ENCODE results near the gene PALM. TPM values are rescaled to one million over a fixed set of nuclear protein-coding genes. Genes with fewer than 3 reads are reported as not detected.
A peak's percentile ranks its signal among the peaks of the same experiment; 100 is the strongest.

Gene PALM
- polyA plus RNA-seq, 2 of the 4 experiments (the other 2 are of a cell fraction), result 3.0 to 15.7 TPM

DNA sequence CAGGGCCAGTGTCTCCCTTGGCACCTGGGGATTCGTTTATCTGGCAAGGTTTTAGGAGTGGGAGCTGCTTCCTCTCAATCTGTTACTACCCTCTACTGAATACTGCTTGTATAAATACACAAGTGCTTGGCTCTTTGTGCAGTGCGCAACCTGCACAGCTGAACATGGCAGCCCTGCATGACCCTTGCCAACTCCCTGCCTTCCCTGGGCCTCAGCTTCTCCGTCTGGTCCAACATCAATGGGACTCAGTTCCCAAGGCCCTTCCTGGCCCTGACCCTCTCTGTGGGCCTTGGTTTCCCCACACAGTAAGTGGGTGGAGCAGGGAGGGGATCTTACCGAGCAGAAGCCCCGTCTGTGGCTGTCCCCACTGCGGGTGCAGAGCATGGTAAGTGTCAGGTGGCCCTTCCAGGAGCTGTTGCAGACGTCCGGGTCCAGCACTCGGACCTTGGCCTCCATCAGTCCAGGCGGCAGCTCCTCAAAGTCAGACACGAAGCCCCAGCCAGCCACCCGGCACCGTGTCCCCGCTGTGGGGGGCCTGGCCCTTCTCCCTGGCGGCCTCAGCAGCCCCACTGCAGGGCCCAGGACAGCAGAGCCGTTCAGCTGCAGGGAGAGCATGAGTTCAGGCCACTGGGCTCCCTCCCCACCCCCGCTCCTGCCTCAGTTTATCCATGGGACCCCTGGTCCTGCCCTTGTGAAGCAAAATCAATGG lies 22.0 kb upstream of the PALM start:
- Histone ChIP-seq H3K4me2 (no peak overlapping the region), H3K27ac (peak overlapping the region in 1 of 2 experiments; percentile 10; a peak in 1 of 6 replicates), H3K4me1 (peaks cover 10% of the 10 kb centered on the region; the same call in 2 of the 3 replicates), H3K9me3 (no peaks in the 10 kb centered on the region), H3K4me3 (no peak overlapping the region)
- ChIA-PET POLR2A (interaction anchor here (1.3 kb wide), 1 partner anchor 17 kb away, joined by 5 read pairs; no protein-coding TSS in a partner anchor), CTCF (interaction anchor here (1.0 to 3.0 kb wide), 5 partner anchors 12 to 103 kb away, joined by 3 to 17 read pairs (median 3); no protein-coding TSS in a partner anchor)
- ATAC-seq, result peak; percentile 4 to 27; a peak in 3 of 6 replicates
- no peak for FAIRE-seq
- no peak for DNase-seq (ENCODE audit: low read depth in 1 of 2, low spot score in 1 of 2)
- 64% methylated on average over 4 of the region's 17 CpGs for WGBS (ENCODE audit: missing lambda C conversion rate)
- TF ChIP-seq SREBF2 (IDR thresholded peaks at IDR 0.05) (no peak), TFCP2L1 (CRISPR knock-in tag; IDR thresholded peaks at IDR 0.05) (no peak), KDM1A (IDR thresholded peaks at IDR 0.05; ENCODE audit: low read depth) (no peak), CBX8 (IDR thresholded peaks at IDR 0.05) (no peak), ZSCAN20 (CRISPR knock-in tag; IDR thresholded peaks at IDR 0.05) (no peak), SMC3 (IDR thresholded peaks at IDR 0.05) (no peak), ZC3H11A (IDR thresholded peaks at IDR 0.05) (no peak)
- TF ChIP-seq, protein P1, sequence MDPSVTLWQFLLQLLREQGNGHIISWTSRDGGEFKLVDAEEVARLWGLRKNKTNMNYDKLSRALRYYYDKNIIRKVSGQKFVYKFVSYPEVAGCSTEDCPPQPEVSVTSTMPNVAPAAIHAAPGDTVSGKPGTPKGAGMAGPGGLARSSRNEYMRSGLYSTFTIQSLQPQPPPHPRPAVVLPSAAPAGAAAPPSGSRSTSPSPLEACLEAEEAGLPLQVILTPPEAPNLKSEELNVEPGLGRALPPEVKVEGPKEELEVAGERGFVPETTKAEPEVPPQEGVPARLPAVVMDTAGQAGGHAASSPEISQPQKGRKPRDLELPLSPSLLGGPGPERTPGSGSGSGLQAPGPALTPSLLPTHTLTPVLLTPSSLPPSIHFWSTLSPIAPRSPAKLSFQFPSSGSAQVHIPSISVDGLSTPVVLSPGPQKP (IDR thresholded peaks at IDR 0.05; ENCODE audit: low read depth, low read length), result no peak
- TF ChIP-seq, protein P2, sequence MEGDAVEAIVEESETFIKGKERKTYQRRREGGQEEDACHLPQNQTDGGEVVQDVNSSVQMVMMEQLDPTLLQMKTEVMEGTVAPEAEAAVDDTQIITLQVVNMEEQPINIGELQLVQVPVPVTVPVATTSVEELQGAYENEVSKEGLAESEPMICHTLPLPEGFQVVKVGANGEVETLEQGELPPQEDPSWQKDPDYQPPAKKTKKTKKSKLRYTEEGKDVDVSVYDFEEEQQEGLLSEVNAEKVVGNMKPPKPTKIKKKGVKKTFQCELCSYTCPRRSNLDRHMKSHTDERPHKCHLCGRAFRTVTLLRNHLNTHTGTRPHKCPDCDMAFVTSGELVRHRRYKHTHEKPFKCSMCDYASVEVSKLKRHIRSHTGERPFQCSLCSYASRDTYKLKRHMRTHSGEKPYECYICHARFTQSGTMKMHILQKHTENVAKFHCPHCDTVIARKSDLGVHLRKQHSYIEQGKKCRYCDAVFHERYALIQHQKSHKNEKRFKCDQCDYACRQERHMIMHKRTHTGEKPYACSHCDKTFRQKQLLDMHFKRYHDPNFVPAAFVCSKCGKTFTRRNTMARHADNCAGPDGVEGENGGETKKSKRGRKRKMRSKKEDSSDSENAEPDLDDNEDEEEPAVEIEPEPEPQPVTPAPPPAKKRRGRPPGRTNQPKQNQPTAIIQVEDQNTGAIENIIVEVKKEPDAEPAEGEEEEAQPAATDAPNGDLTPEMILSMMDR (IDR thresholded peaks at IDR 0.05), result no peak
- TF ChIP-seq, protein P3, sequence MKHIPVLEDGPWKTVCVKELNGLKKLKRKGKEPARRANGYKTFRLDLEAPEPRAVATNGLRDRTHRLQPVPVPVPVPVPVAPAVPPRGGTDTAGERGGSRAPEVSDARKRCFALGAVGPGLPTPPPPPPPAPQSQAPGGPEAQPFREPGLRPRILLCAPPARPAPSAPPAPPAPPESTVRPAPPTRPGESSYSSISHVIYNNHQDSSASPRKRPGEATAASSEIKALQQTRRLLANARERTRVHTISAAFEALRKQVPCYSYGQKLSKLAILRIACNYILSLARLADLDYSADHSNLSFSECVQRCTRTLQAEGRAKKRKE (CRISPR knock-in tag; IDR thresholded peaks at IDR 0.05; ENCODE audit: low read depth), result no peak
- TF ChIP-seq, protein P4, sequence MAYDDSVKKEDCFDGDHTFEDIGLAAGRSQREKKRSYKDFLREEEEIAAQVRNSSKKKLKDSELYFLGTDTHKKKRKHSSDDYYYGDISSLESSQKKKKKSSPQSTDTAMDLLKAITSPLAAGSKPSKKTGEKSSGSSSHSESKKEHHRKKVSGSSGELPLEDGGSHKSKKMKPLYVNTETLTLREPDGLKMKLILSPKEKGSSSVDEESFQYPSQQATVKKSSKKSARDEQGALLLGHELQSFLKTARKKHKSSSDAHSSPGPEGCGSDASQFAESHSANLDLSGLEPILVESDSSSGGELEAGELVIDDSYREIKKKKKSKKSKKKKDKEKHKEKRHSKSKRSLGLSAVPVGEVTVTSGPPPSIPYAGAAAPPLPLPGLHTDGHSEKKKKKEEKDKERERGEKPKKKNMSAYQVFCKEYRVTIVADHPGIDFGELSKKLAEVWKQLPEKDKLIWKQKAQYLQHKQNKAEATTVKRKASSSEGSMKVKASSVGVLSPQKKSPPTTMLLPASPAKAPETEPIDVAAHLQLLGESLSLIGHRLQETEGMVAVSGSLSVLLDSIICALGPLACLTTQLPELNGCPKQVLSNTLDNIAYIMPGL (CRISPR knock-in tag; IDR thresholded peaks at IDR 0.05; ENCODE audit: borderline replicate concordance), result no peak

DNA sequence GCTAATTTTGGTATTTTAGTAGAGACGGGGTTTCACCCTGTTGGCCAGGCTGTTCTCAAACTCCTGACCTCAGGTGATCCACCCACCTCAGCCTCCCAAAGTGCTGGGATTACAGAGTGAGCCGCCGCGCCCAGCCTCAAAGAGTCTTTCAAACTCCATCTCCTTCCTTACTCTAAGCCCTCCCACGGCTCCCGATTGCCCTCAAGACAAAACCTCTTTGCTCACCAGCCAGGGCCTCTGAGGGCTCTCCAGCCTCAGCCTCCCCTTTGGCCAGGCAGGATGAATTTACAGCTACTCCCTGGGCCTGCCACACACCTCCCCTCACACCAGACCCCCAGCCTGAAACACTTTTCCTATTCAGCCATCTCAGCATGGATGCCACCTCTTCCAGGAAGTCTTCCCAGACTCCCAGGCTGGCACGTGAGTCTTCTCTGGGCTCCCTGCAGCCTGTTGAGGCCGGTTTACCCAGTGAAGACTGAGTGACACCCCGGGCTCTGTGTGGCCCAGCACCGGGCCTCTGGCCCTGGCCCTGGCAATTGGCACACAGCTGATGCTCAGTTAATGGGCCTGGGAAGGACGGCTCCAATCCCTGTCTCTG lies 21.1 kb upstream of the PALM start:
- FAIRE-seq (no peak), DNase-seq (ENCODE audit: low read depth in 1 of 2, low spot score in 1 of 2) (no peak), ATAC-seq (peak in 1 of 2 experiments; percentile 5; a peak in 2 of 6 replicates)
- Histone ChIP-seq H3K4me2 (peak overlapping the region; percentile 59), H3K4me3 (no peak overlapping the region), H3K4me1 (peaks cover 10% of the 10 kb centered on the region; the same call in 2 of the 3 replicates), H3K27ac (peak overlapping the region in 1 of 2 experiments; percentile 72; a peak in 3 of 6 replicates), H3K9me3 (no peaks in the 10 kb centered on the region)
- ChIA-PET POLR2A (interaction anchor here (0.6 kb wide), 1 partner anchor 40 kb away, joined by 3 read pairs; no protein-coding TSS in a partner anchor), CTCF (interaction anchor here (0.7 to 3.0 kb wide), 5 partner anchors 12 to 103 kb away, joined by 3 to 17 read pairs (median 3); no protein-coding TSS in a partner anchor)
- 92% methylated on average over 7 of the region's 11 CpGs for WGBS (ENCODE audit: missing lambda C conversion rate)
- TF ChIP-seq NFE2L2 (conservative IDR thresholded peaks at IDR 0.05; ENCODE audit: low read length), result no peak
- TF ChIP-seq, protein P5, sequence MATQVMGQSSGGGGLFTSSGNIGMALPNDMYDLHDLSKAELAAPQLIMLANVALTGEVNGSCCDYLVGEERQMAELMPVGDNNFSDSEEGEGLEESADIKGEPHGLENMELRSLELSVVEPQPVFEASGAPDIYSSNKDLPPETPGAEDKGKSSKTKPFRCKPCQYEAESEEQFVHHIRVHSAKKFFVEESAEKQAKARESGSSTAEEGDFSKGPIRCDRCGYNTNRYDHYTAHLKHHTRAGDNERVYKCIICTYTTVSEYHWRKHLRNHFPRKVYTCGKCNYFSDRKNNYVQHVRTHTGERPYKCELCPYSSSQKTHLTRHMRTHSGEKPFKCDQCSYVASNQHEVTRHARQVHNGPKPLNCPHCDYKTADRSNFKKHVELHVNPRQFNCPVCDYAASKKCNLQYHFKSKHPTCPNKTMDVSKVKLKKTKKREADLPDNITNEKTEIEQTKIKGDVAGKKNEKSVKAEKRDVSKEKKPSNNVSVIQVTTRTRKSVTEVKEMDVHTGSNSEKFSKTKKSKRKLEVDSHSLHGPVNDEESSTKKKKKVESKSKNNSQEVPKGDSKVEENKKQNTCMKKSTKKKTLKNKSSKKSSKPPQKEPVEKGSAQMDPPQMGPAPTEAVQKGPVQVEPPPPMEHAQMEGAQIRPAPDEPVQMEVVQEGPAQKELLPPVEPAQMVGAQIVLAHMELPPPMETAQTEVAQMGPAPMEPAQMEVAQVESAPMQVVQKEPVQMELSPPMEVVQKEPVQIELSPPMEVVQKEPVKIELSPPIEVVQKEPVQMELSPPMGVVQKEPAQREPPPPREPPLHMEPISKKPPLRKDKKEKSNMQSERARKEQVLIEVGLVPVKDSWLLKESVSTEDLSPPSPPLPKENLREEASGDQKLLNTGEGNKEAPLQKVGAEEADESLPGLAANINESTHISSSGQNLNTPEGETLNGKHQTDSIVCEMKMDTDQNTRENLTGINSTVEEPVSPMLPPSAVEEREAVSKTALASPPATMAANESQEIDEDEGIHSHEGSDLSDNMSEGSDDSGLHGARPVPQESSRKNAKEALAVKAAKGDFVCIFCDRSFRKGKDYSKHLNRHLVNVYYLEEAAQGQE (IDR thresholded peaks at IDR 0.05), result no peak
- peak; percentile 94 for TF ChIP-seq ZFP36 (IDR thresholded peaks at IDR 0.05; ENCODE audit: borderline replicate concordance, partially characterized antibody)

Data from A549 (cell line).